Panc1 (cell line): ENCODE measurements around the gene FKBP5. TPM values are rescaled to one million over a fixed set of nuclear protein-coding genes. Genes with fewer than 3 reads are reported as not detected.

Experiments
- ATAC-seq: fragments of 200-7000 bp; cut with Tn5 transposase; 2 replicates; pipeline ENCODE4 v1.9.1; 2020; ENCODE audit warnings: mild to moderate bottlenecking, moderate library complexity
- BruUV-seq: library from RNA; stranded (reverse); fragments of 400-500 nt; replicated peaks from 2 replicates; lab custom pipeline; 2021; lab: Mats Ljungman, UMichigan
- CTCF ChIA-PET: fragments of 300-600 bp; sonication (Branson Sonifier 250); formaldehyde crosslinking; loops from one replicate; lab custom pipeline; 2022; ENCODE audit warnings: antibody characterized with exemption; lab: Charles Lee
- POLR2A ChIA-PET: fragments of 300-600 bp; sonication (Branson Sonifier 250); formaldehyde crosslinking; loops from one replicate; lab custom pipeline; 2022; ENCODE audit warnings: antibody characterized with exemption; lab: Charles Lee
- DNase-seq: peaks from one replicate; pipeline ENCODE4 v3.0.0-alpha.2; 2010; ENCODE audit warnings: low read depth, low spot score
- H3K27ac ChIP-seq: 2 replicates; pipeline ENCODE4 v1.5.1; 2011; ENCODE audit warnings: mild to moderate bottlenecking, low read length, inconsistent platforms
- H3K27me3 ChIP-seq: fragments of 200-500 bp; sonication (Bioruptor generic); 2 replicates; pipeline ENCODE4 v1.6.0; 2014; ENCODE audit warnings: low read length, inconsistent platforms; ENCODE audit not compliant: control insufficient read depth, insufficient read depth
- H3K36me3 ChIP-seq: fragments of 200-500 bp; sonication (Bioruptor generic); 2 replicates; pipeline ENCODE4 v1.5.1; 2014; ENCODE audit warnings: inconsistent platforms, mild to moderate bottlenecking, low read length, moderate library complexity; ENCODE audit not compliant: control insufficient read depth, insufficient read depth
- H3K4me1 ChIP-seq: 2 replicates; pipeline ENCODE4 v1.5.1; 2011; ENCODE audit warnings: inconsistent platforms, mild to moderate bottlenecking, low read length, moderate library complexity; ENCODE audit not compliant: control insufficient read depth, insufficient read depth
- H3K4me3 ChIP-seq, 2 experiments: 2 replicates each; pipeline ENCODE4 v1.5.1; 2011 to 2012; ENCODE audit warnings: low read depth in 2 of 2, low read length in 2 of 2, mild to moderate bottlenecking in 2 of 2, inconsistent platforms in 1 of 2, moderate library complexity in 1 of 2
- H3K9me3 ChIP-seq: fragments of 200-500 bp; sonication (Bioruptor generic); 2 replicates; pipeline ENCODE4 v1.5.1; 2014; ENCODE audit warnings: low read depth, mild to moderate bottlenecking, inconsistent platforms, low read length, moderate library complexity; ENCODE audit not compliant: control insufficient read depth, insufficient read depth
- CTCF ChIP-seq: fragments of 450-650 bp; IDR thresholded peaks from 2 replicates; pipeline ENCODE4 v1.5.1; 2017; ENCODE audit warnings: mild to moderate bottlenecking
- POLR2AphosphoS5 ChIP-seq: IDR thresholded peaks from 2 replicates; pipeline ENCODE4 v1.6.1; 2012; ENCODE audit warnings: mild to moderate bottlenecking, low read depth, low read length, moderate library complexity
- REST ChIP-seq, 2 experiments: IDR thresholded peaks; 2 replicates each; pipeline ENCODE4 v1.6.1; 2011 to 2012; ENCODE audit warnings: low read depth in 2 of 2, control low read depth in 1 of 2, low read length in 1 of 2, mild to moderate bottlenecking in 1 of 2, moderate library complexity in 1 of 2; ENCODE audit not compliant: insufficient read depth in 1 of 2
- SIN3A ChIP-seq: IDR thresholded peaks from 2 replicates; pipeline ENCODE4 v1.6.1; 2012; ENCODE audit warnings: low read depth, mild to moderate bottlenecking, low read length, moderate library complexity, borderline replicate concordance; ENCODE audit not compliant: insufficient read depth
- TCF7L2 ChIP-seq: IDR thresholded peaks from 2 replicates; pipeline ENCODE4 v1.6.1; 2011; ENCODE audit warnings: mild to moderate bottlenecking, low read depth, low read length, inconsistent platforms
- in situ Hi-C: cut with HindIII; loops from 2 replicates; pipeline ENCODE4 v1.10.0; 2016; ENCODE audit warnings: low sequenced_read_pairs, low pct_unique_long_range_greater_than_20kb
- intact Hi-C: fragments of 100-400 bp; cut with micrococcal nuclease; formaldehyde crosslinking; loops from one replicate; pipeline ENCODE4 v1.10.0; 2022; ENCODE audit not compliant: unreplicated experiment
- total RNA-seq: library from RNA; stranded (reverse); gene quantifications from one replicate; pipeline ENCODE4 v1.2.1, GENCODE V29; 2021; ENCODE audit not compliant: unreplicated experiment

The FKBP5 gene
- total RNA-seq, 1 experiment from 2014 or later, result 25.2 TPM

- Histone ChIP-seq H3K27ac (no peak overlapping the region), H3K27me3 (no peaks in the 10 kb centered on the region), H3K36me3 (no peaks in the 10 kb centered on the region), H3K4me1 (no peaks in the 10 kb centered on the region), H3K4me3 (no peak overlapping the region), H3K9me3 (no peaks in the 10 kb centered on the region)
- ChIA-PET CTCF (no interaction called here), POLR2A (no interaction called here)
- in situ Hi-C loops (no loop called here), intact Hi-C loops (no loop called here)
- ATAC-seq (no peak), DNase-seq (no peak)
- no peak for TF ChIP-seq POLR2AphosphoS5
- BruUV-seq, result no TSS peak
Measured at GRCh38 chr6:35677456-35677855, 11.3 kb downstream of the FKBP5 start.

- H3K36me3 ChIP-seq, result no peaks in the 10 kb centered on the region
- CTCF ChIA-PET, result no interaction called here
Measured at GRCh38 chr6:35675871-35676459, 12.8 kb downstream of the FKBP5 start.

More at GRCh38 chr6:35675871-35676459, 12.8 kb downstream of the FKBP5 start:
- TF ChIP-seq REST (IDR thresholded peaks at IDR 0.05; ENCODE audit: insufficient read depth in 1 of 2, low read depth in 2 of 2, low read length in 1 of 2), result no peak
- no peak for TF ChIP-seq CTCF
- no peak for TF ChIP-seq SIN3A
- TF ChIP-seq POLR2AphosphoS5, result no peak
- no peak for TF ChIP-seq TCF7L2
- H3K9me3 ChIP-seq, result no peaks in the 10 kb centered on the region
- intact Hi-C loops (no loop called here), in situ Hi-C loops (no loop called here)
- H3K27ac ChIP-seq, result no peak overlapping the region
- ATAC-seq (no peak), DNase-seq (no peak)
- H3K27me3 ChIP-seq, result no peaks in the 10 kb centered on the region
- H3K4me1 ChIP-seq, result no peaks in the 10 kb centered on the region
- POLR2A ChIA-PET, result no interaction called here
- BruUV-seq, result no TSS peak
- H3K4me3 ChIP-seq, result no peak overlapping the region
